K562 (cell line): Measurements from ENCODE around the gene TRABD2B. TPM values are rescaled to one million over a fixed set of nuclear protein-coding genes. Genes with fewer than 3 reads are reported as not detected.

ENCODE experiments used
- CBFA2T3 ChIP-seq: fragments of 450-650 bp; IDR thresholded peaks from 2 replicates; pipeline ENCODE4 v1.6.1; 2017
- ELF2 ChIP-seq: fragments of 250-450 bp; sonication (Bioruptor Pico); IDR thresholded peaks from 2 replicates; pipeline ENCODE4 v1.5.0; 2021; ENCODE audit warnings: mild to moderate bottlenecking
- FOXK2 ChIP-seq, 2 experiments: fragments of 450-650 bp; IDR thresholded peaks in 1 of 2; conservative IDR thresholded peaks in 1 of 2; 2 replicates each; pipeline ENCODE4 v1.6.1; 2016; ENCODE audit warnings: low read depth in 2 of 2, mild to moderate bottlenecking in 1 of 2
- JUND ChIP-seq, 2 experiments: IDR thresholded peaks; 2 replicates in 1 of 2; 3 replicates in 1 of 2; pipeline ENCODE4 v1.6.1; 2011; ENCODE audit warnings: borderline replicate concordance in 2 of 2, low read depth in 2 of 2, low read length in 2 of 2, improper control_type of control experiment in 1 of 2, missing biosample characterization in 1 of 2, missing genetic modification characterization in 1 of 2, missing genetic modification reagents in 1 of 2
- MAZ ChIP-seq, 2 experiments: fragments of 450-650 bp in 1 of 2; sonication (generic) in 1 of 2; formaldehyde crosslinking; IDR thresholded peaks in 1 of 2; conservative IDR thresholded peaks in 1 of 2; 2 replicates each; pipeline versions ENCODE4 v1.4.0 to v1.5.0; 2020; ENCODE audit warnings: mild to moderate bottlenecking in 1 of 2, missing genetic modification reagents in 1 of 2
- NR1H2 ChIP-seq: sonication (generic); formaldehyde crosslinking; IDR thresholded peaks from 2 replicates; pipeline ENCODE4 v1.4.0; 2020; ENCODE audit warnings: mild to moderate bottlenecking, missing genetic modification reagents
- RAD51 ChIP-seq: fragments of 450-650 bp; IDR thresholded peaks from 2 replicates; pipeline ENCODE4 v1.7.1; 2016; ENCODE audit warnings: low read depth, mild to moderate bottlenecking, borderline replicate concordance
- SPI1 ChIP-seq: IDR thresholded peaks from 2 replicates; pipeline ENCODE4 v1.6.1; 2011; ENCODE audit warnings: low read depth, low read length, control low read depth, borderline replicate concordance
- TCFL5 ChIP-seq: fragments of 250-450 bp; sonication (Bioruptor Pico); conservative IDR thresholded peaks from 2 replicates; pipeline ENCODE4 v1.6.1; 2021; ENCODE audit warnings: mild to moderate bottlenecking, moderate library complexity, matching md5 sums
- THRAP3 ChIP-seq: fragments of 450-650 bp; IDR thresholded peaks from 2 replicates; pipeline ENCODE4 v1.6.1; 2016; ENCODE audit warnings: mild to moderate bottlenecking, inconsistent platforms, borderline replicate concordance
- ZFP36 ChIP-seq: fragments of 150-350 bp; IDR thresholded peaks from 2 replicates; pipeline ENCODE4 v1.6.1; 2018; ENCODE audit warnings: low read length, low read depth; ENCODE audit not compliant: partially characterized antibody
- ZNF785 ChIP-seq: fragments of 250-450 bp; sonication (Bioruptor Pico); IDR thresholded peaks from 2 replicates; pipeline ENCODE4 v1.4.0; 2020; ENCODE audit warnings: mild to moderate bottlenecking
- polyA plus RNA-seq, 8 experiments: library from polyadenylated mRNA; depleted of rRNA in 4 of 8; stranded (reverse) in 5 of 8; unstranded in 3 of 8; fragments of >200 nt; fragmentation: Nextera tagmentation in 2 of 8; fragmentation: Illumina TruSeq in 1 of 8; extraction: Ambion mirVana in 2 of 8; extraction: Trizol in 1 of 8; gene quantifications; 2 replicates each; pipeline versions ENCODE4 v1.2.1 to v1.2.3, GENCODE V29; 2011 to 2014; ENCODE audit warnings: inconsistent platforms in 1 of 8, missing spikeins in 1 of 8
- total RNA-seq, 7 experiments: library from RNA; depleted of rRNA in 6 of 7; stranded (reverse); fragments of >200 nt in 6 of 7; fragmentation: Illumina TruSeq in 2 of 7; extraction: Trizol in 2 of 7; gene quantifications; 2 replicates each; pipeline versions ENCODE4 v1.2.1 to v1.2.3, GENCODE V29; 2011 to 2021; ENCODE audit warnings: low replicate concordance in 1 of 7
- TF ChIP-seq, protein P1 (sequence below): fragments of 250-450 bp; sonication (Bioruptor Pico); IDR thresholded peaks from 2 replicates; pipeline ENCODE4 v1.9.0; 2021; ENCODE audit warnings: mild to moderate bottlenecking, inconsistent platforms
- TF ChIP-seq, protein P2 (sequence below), 2 experiments: fragments of 450-650 bp in 1 of 2; sonication (generic) in 1 of 2; formaldehyde crosslinking in 1 of 2; IDR thresholded peaks; 2 replicates each; pipeline versions ENCODE4 v1.7.1 to v1.9.0; 2016 to 2022; ENCODE audit warnings: inconsistent platforms in 1 of 2, mild to moderate bottlenecking in 1 of 2, missing genetic modification reagents in 1 of 2
- TF ChIP-seq, protein P3 (sequence below): fragments of 450-650 bp; formaldehyde crosslinking; IDR thresholded peaks from 2 replicates; pipeline ENCODE4 v1.4.0; 2020; ENCODE audit warnings: mild to moderate bottlenecking, mixed read lengths

TRABD2B gene
- total and polyA plus RNA-seq, 9 of the 15 experiments (the other 6 are each of a cell fraction or from before 2014, with no cell fraction given): not detected

DNA sequence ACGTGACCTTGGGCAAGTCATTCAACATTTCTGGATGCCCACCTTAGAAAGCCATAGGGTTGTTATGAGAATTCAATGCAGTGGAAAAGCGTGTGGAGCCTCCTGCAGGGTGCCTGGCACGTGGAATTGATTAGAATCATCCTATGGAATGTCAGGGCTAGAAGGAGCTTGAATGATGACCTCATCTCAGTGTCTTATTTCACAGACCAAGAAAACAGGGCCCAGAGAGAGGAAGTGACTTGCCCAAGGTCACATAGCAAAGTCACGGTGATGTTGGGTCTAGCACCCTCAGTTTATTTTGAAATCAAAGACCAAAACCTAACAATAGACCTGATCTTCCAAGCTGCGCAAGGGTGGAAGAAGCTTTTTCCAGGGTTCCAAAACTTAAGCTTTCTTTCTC is 6.0 kb downstream of the TRABD2B start (continued):
- TF ChIP-seq, protein P1, sequence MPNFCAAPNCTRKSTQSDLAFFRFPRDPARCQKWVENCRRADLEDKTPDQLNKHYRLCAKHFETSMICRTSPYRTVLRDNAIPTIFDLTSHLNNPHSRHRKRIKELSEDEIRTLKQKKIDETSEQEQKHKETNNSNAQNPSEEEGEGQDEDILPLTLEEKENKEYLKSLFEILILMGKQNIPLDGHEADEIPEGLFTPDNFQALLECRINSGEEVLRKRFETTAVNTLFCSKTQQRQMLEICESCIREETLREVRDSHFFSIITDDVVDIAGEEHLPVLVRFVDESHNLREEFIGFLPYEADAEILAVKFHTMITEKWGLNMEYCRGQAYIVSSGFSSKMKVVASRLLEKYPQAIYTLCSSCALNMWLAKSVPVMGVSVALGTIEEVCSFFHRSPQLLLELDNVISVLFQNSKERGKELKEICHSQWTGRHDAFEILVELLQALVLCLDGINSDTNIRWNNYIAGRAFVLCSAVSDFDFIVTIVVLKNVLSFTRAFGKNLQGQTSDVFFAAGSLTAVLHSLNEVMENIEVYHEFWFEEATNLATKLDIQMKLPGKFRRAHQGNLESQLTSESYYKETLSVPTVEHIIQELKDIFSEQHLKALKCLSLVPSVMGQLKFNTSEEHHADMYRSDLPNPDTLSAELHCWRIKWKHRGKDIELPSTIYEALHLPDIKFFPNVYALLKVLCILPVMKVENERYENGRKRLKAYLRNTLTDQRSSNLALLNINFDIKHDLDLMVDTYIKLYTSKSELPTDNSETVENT: no peak
- TF ChIP-seq RAD51: peak; percentile 43; the same call in 1 of the 2 replicates
- no peak for TF ChIP-seq MAZ (CRISPR knock-in tag; conservative IDR thresholded peaks at IDR 0.05 in 1 of 2, IDR thresholded peaks at IDR 0.05 in 1 of 2)
- no peak for TF ChIP-seq CBFA2T3
- TF ChIP-seq TCFL5 (CRISPR knock-in tag): no peak
- TF ChIP-seq JUND (IDR thresholded peaks at IDR 0.05; ENCODE audit: borderline replicate concordance, low read depth, low read length): peak; percentile 63
- TF ChIP-seq JUND (tag; IDR thresholded peaks at IDR 0.05; ENCODE audit: borderline replicate concordance, low read depth, low read length): peak; percentile 72; the same call in 2 of the 3 replicates
- TF ChIP-seq ZNF785 (CRISPR knock-in tag): no peak
- TF ChIP-seq, protein P2, sequence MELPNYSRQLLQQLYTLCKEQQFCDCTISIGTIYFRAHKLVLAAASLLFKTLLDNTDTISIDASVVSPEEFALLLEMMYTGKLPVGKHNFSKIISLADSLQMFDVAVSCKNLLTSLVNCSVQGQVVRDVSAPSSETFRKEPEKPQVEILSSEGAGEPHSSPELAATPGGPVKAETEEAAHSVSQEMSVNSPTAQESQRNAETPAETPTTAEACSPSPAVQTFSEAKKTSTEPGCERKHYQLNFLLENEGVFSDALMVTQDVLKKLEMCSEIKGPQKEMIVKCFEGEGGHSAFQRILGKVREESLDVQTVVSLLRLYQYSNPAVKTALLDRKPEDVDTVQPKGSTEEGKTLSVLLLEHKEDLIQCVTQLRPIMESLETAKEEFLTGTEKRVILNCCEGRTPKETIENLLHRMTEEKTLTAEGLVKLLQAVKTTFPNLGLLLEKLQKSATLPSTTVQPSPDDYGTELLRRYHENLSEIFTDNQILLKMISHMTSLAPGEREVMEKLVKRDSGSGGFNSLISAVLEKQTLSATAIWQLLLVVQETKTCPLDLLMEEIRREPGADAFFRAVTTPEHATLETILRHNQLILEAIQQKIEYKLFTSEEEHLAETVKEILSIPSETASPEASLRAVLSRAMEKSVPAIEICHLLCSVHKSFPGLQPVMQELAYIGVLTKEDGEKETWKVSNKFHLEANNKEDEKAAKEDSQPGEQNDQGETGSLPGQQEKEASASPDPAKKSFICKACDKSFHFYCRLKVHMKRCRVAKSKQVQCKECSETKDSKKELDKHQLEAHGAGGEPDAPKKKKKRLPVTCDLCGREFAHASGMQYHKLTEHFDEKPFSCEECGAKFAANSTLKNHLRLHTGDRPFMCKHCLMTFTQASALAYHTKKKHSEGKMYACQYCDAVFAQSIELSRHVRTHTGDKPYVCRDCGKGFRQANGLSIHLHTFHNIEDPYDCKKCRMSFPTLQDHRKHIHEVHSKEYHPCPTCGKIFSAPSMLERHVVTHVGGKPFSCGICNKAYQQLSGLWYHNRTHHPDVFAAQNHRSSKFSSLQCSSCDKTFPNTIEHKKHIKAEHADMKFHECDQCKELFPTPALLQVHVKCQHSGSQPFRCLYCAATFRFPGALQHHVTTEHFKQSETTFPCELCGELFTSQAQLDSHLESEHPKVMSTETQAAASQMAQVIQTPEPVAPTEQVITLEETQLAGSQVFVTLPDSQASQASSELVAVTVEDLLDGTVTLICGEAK (IDR thresholded peaks at IDR 0.05): no peak
- TF ChIP-seq, protein P2 (CRISPR knock-in tag; IDR thresholded peaks at IDR 0.05): no peak
- TF ChIP-seq, protein P3, sequence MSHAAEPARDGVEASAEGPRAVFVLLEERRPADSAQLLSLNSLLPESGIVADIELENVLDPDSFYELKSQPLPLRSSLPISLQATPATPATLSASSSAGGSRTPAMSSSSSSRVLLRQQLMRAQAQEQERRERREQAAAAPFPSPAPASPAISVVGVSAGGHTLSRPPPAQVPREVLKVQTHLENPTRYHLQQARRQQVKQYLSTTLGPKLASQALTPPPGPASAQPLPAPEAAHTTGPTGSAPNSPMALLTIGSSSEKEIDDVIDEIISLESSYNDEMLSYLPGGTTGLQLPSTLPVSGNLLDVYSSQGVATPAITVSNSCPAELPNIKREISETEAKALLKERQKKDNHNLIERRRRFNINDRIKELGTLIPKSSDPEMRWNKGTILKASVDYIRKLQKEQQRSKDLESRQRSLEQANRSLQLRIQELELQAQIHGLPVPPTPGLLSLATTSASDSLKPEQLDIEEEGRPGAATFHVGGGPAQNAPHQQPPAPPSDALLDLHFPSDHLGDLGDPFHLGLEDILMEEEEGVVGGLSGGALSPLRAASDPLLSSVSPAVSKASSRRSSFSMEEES: 0 out of 2 replicates have a peak, but pooled peaks have one; percentile 23
- TF ChIP-seq THRAP3: no peak
- TF ChIP-seq ZFP36: peak; percentile 40
- TF ChIP-seq SPI1: peak; percentile 71; the same call in 1 of the 2 replicates
- TF ChIP-seq NR1H2 (CRISPR knock-in tag): no peak
- TF ChIP-seq FOXK2 (conservative IDR thresholded peaks at IDR 0.05 in 1 of 2, IDR thresholded peaks at IDR 0.05 in 1 of 2; ENCODE audit: low read depth in 2 of 2): no peak
- TF ChIP-seq ELF2 (CRISPR knock-in tag): no peak
